Activated naive CD8-positive, alpha-beta T cell treated with anti-CD3 and anti-CD28 coated beads for 36 hours (primary cell): ENCODE measurements around the gene PROCR. TPM values are rescaled to one million over a fixed set of nuclear protein-coding genes. Genes with fewer than 3 reads are reported as not detected.
"Not testable (repeated sequence)": the region's sequence is repeated elsewhere in the genome, so short reads cannot be mapped to it uniquely, and the experiment has no call there.

Experiments
- DNase-seq: peaks from one replicate; pipeline ENCODE4 v3.0.0; 2021
- H3K27ac Mint-ChIP-seq: one replicate; pipeline ENCODE4 v1.8.0; 2022; ENCODE audit warnings: mild to moderate bottlenecking, moderate library complexity, mixed read lengths
- H3K27me3 Mint-ChIP-seq: one replicate; pipeline ENCODE4 v1.8.0; 2022; ENCODE audit warnings: mild to moderate bottlenecking, mixed read lengths
- H3K36me3 Mint-ChIP-seq: one replicate; pipeline ENCODE4 v1.8.0; 2021; ENCODE audit warnings: mild to moderate bottlenecking, mixed read lengths
- H3K4me1 Mint-ChIP-seq: one replicate; pipeline ENCODE4 v1.8.0; 2021; ENCODE audit warnings: mixed read lengths
- H3K4me3 Mint-ChIP-seq: one replicate; pipeline ENCODE4 v1.8.0; 2022; ENCODE audit warnings: mild to moderate bottlenecking, moderate library complexity, mixed read lengths
- H3K9me3 Mint-ChIP-seq: one replicate; pipeline ENCODE4 v1.8.0; 2022; ENCODE audit warnings: mixed read lengths
- total RNA-seq, 2 experiments: library from RNA; stranded (reverse); gene quantifications; one replicate each; pipeline ENCODE4 v1.2.3, GENCODE V29; 2021

Gene PROCR
- total RNA-seq, 2 experiments from 2014 or later, result 4.4 to 4.5 TPM

DNA sequence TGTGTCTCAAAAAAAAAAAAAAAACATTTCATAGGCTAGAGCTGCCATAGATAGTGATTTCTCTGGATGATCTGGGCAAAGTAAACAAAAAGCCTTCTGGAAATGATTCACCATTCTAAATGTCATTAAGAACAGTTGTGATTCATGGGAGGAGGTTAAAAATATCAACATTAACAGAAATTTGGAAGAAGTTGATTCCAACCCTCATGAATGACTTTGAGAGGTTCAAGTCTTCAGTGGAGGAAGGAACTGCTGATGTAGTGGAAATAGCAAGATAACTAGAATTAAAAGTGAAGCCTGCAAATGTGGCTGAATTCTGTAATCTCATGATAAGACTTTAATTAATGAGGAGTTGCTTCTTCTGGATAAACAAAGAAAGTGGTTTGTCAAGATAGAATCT lies 27.9 kb downstream of the PROCR start:
- no peak overlapping the region for H3K4me3 Mint-ChIP-seq
- no peak overlapping the region for H3K27ac Mint-ChIP-seq
- H3K36me3 Mint-ChIP-seq, result peaks cover 25% of the 10 kb centered on the region
- no peak for DNase-seq
- H3K4me1 Mint-ChIP-seq, result no peaks in the 10 kb centered on the region
- H3K27me3 Mint-ChIP-seq, result no peaks in the 10 kb centered on the region
- peaks cover 20% of the 10 kb centered on the region for H3K9me3 Mint-ChIP-seq

DNA sequence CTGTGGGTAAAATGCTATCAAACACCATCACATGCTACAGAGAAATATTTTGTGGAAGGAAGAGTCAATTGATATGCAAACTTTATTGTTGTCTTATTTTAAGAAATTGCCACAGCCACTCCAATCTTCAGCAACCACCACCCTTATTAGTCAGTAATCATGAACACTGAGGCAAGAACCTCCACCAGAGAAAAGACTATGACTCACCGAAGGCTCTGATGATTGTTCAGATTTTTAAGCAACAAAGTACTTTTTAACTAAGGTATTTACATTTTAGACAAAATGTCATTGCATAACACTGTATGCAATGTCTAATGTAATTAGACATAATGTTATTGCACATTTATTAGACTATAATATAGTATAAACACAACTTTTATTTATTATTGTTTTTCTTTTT lies 28.4 kb downstream of the PROCR start:
- H3K4me3 Mint-ChIP-seq, result no peak overlapping the region
- no peaks in the 10 kb centered on the region for H3K27me3 Mint-ChIP-seq
- peaks cover 18% of the 10 kb centered on the region for H3K9me3 Mint-ChIP-seq
- no peak for DNase-seq
- H3K4me1 Mint-ChIP-seq, result no peaks in the 10 kb centered on the region
- no peak overlapping the region for H3K27ac Mint-ChIP-seq
- H3K36me3 Mint-ChIP-seq, result peaks cover 22% of the 10 kb centered on the region

DNA sequence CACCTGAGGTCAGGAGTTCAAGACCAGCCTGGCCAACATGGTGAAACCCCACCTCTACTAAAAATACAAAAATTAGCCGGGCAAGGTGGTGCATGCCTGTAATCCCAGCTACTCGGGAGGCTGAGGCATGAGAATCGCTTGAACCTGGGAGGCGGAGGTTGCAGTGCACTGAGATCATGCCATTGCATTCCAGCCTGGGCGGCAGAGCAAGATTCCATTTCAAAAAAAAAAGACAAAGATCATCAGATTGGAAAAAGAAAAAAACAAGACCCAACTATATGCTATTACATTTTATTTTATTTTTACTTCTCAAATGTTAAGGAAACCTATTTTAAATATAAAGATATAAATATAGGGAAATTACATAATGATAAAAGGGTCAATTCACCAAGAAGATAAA lies 29.6 kb downstream of the PROCR start:
- DNase-seq, H3K27ac Mint-ChIP-seq, H3K27me3 Mint-ChIP-seq, H3K4me3 Mint-ChIP-seq, H3K4me1 Mint-ChIP-seq: not testable (repeated sequence)
- Mint-ChIP-seq H3K9me3 (peaks cover 16% of the 10 kb centered on the region), H3K36me3 (peaks cover 20% of the 10 kb centered on the region)

DNA sequence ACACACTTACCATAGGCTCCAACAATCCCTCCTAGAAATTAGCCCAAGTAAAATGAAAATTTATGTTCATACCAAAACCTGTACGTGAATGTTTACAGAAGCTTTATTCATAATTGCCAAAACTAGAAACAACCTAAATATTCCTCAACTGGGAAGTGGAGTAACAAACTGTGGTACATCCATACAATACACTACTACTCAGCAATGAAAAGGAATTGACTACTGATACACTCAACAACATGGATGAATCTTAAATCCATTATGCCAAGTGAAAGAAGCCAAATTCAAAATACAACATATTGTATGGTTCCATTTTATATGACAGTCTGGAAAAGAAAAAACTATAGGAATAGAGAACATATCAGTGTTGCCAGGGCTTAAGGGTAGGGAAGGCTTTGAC lies 34.9 kb downstream of the PROCR start:
- Mint-ChIP-seq H3K36me3 (no peaks in the 10 kb centered on the region), H3K4me3 (no peak overlapping the region), H3K4me1 (no peaks in the 10 kb centered on the region), H3K27me3 (no peaks in the 10 kb centered on the region), H3K9me3 (no peaks in the 10 kb centered on the region), H3K27ac (no peak overlapping the region)
- no peak for DNase-seq

DNA sequence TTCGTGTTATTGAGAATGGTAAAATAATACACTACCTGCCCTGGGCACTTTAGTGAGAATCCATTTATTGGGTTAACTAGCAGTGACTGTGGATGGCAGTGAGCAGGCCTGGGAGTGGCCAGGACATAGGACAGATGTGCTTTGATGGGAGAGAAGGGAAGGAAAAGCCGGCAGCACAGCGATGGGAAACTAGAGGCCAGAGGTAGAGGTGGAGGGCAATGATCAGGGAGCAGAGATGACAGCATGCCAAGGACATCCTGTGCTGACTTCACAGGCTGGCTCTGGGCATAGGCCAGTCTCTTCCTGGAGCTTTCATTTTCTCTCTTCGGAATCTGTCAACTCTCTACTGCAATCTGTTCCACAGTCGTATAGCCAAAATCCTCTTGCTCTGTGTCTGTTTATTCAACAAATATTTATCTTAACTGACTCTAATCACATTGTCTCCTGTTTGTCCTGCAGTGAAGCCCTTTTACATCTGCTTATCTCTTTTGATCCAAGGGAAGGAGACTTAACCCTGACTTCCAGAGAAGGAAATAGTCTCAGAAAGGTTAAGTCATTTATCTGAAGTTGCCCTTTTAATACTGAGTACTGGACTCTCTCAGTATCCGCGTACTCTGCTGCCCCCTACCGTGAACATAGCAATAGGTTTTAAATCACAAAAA lies 36.2 kb downstream of the PROCR start:
- no peak overlapping the region for H3K4me3 Mint-ChIP-seq

DNA sequence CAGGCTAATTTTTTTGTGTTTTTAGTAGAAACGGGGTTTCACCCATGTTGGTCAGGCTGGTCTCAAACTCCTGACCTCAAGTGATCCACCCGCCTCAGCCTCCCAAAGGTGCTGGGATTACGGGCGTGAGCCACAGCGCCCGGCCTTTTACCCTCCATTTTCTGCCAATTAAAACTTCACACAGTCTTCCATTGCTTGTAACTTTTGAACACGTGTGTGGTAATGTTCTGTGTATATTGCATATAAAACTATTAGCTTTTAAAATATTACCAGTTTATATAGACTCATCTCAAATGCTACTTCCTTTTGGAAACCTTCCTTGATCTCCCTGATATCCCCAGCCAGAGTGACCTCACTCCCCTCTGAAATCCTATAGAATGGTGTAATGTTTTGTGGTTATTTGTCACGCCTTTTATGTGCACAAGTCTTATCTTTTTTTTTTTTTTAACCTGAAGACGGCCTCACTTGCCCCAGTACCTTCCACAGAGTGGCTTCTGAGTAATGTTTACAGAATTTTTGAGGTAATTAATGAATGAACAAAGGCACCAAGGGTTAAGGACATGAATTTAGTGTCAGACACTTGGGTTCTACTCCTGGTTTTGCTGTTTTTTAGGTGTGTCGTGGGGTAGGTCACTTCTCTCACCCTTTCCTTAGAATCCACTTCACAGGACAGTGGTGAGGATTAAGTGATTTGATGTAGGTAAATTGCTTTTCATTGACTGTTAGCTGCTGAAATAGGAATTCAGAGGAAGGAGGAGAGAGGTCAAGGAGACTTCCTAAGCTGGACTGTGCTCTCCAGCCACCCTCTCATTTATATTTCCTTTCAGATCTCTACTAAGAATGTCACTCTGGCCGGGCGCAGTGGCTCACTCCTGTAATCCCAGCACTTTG lies 43.4 kb downstream of the PROCR start:
- Mint-ChIP-seq H3K36me3 (no peaks in the 10 kb centered on the region), H3K27ac (no peak overlapping the region), H3K27me3 (no peaks in the 10 kb centered on the region), H3K4me1 (no peaks in the 10 kb centered on the region), H3K4me3 (no peak overlapping the region), H3K9me3 (no peaks in the 10 kb centered on the region)
- DNase-seq, result no peak

More for the DNA sequence above, 36.2 kb downstream of the PROCR start:
- Mint-ChIP-seq H3K9me3 (no peaks in the 10 kb centered on the region), H3K27me3 (no peaks in the 10 kb centered on the region), H3K36me3 (no peaks in the 10 kb centered on the region), H3K27ac (no peak overlapping the region), H3K4me1 (no peaks in the 10 kb centered on the region)
- peak; percentile 73 for DNase-seq

DNA sequence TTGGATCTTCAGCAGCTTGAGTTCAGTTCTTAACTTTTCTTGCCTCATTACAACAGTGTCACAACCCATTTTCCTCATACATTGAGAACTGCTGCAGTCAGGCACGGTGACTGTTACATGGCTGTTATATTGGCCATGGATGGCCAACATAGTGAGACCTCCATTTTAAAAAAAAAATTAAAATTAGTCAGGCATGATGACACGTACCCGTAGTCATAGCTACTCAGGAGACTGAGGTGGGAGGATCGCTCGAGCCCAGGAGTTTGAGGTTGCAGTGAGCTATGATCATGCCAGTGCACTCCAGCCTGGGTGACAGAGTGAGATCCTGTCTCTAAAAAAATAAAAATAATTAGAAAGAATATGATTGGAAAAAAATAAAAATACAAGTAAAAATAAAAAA lies 44.7 kb downstream of the PROCR start:
- Mint-ChIP-seq H3K36me3 (no peaks in the 10 kb centered on the region), H3K27ac (no peak overlapping the region), H3K27me3 (no peaks in the 10 kb centered on the region), H3K4me3 (no peak overlapping the region), H3K9me3 (no peaks in the 10 kb centered on the region), H3K4me1 (no peaks in the 10 kb centered on the region)
- DNase-seq, result no peak

DNA sequence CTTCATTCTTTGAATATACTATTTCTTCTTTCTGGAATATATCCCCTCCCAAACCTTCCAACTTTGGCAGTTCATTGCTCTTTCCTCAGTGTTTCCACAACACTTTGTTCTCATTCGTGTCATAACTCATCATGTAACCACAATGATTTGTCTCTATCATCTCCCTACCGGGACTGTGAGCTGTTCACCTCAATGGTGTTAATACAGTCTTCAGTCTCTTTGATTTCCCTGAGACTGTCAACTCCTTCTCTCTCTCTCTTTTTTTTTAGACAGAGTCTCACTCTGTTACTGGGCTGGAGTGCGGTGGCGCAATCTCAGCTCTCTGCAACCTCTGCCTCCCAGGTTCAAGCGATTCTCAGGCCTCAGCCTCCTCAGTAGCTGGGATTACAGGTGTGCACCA lies 52.1 kb downstream of the PROCR start:
- H3K9me3 Mint-ChIP-seq, result no peaks in the 10 kb centered on the region
- peaks cover 5% of the 10 kb centered on the region for H3K36me3 Mint-ChIP-seq
- no peak overlapping the region for H3K27ac Mint-ChIP-seq
- DNase-seq, result no peak
- H3K27me3 Mint-ChIP-seq, result peaks cover 32% of the 10 kb centered on the region
- peaks cover 3% of the 10 kb centered on the region for H3K4me1 Mint-ChIP-seq
- no peak overlapping the region for H3K4me3 Mint-ChIP-seq

DNA sequence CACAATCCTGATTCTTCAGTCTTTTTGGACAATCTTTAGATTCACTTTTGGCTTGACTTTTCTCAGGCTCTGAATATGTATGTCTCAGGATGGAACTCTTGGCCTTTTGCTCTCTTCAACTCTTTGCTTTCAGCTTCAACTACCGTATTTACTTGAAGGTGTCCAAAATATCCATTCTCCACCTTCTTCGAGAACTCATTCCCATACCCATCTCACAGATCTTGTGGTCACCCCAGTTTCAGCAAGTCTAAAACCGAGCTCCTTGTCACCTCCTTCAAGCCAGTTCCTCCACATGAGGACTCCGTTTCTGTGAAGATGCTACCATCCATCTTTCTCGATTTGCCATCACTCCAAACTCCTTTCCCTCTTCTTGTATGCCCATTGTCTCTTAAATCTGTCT lies 52.7 kb downstream of the PROCR start:
- DNase-seq, result no peak
- Mint-ChIP-seq H3K27me3 (peaks cover 38% of the 10 kb centered on the region), H3K36me3 (peaks cover 5% of the 10 kb centered on the region), H3K9me3 (no peaks in the 10 kb centered on the region), H3K4me3 (no peak overlapping the region), H3K27ac (no peak overlapping the region), H3K4me1 (peaks cover 3% of the 10 kb centered on the region)

DNA sequence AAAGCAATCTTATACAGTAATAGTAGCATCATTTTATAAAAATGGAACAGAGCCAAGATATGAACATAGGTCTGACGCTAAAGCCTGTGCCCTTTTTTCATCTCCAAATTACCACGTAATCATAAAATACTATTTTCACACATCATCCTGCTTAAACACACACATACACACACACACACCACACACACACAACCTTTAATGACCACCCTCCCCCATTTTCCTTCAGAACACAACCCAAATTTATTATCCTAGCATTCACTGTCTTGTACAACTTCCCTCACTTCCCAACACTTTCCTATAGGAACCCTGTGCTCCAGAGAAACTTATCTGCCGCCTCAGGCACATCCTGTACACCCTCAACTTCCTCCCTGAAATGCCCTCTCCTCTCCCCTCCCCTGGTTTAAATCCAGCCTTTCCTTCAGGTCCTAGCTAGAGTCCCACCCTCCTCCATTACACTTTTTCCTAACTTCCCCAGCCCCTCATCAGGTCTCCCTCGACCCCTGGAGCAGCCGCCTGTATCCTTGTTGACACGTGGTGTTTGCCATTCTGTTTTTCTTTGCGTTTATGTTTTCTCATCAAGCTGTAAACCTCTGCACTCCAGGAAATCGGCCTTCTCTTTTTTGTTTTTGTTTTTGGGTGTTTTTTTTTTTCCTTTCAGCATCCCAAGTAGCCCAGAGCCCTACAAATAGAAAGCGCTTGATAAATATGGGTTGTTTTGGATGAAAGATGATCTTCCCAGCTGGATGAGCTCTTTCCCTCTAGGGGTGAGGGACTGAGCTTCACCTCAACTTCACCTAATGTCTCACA lies 53.6 kb downstream of the PROCR start:
- peaks cover 6% of the 10 kb centered on the region for H3K36me3 Mint-ChIP-seq
- DNase-seq, result no peak
- H3K27ac Mint-ChIP-seq, result no peak overlapping the region
- H3K4me3 Mint-ChIP-seq, result peak overlapping the region; percentile 62
- H3K27me3 Mint-ChIP-seq, result peaks cover 38% of the 10 kb centered on the region
- peaks cover 3% of the 10 kb centered on the region for H3K4me1 Mint-ChIP-seq
- no peaks in the 10 kb centered on the region for H3K9me3 Mint-ChIP-seq

DNA sequence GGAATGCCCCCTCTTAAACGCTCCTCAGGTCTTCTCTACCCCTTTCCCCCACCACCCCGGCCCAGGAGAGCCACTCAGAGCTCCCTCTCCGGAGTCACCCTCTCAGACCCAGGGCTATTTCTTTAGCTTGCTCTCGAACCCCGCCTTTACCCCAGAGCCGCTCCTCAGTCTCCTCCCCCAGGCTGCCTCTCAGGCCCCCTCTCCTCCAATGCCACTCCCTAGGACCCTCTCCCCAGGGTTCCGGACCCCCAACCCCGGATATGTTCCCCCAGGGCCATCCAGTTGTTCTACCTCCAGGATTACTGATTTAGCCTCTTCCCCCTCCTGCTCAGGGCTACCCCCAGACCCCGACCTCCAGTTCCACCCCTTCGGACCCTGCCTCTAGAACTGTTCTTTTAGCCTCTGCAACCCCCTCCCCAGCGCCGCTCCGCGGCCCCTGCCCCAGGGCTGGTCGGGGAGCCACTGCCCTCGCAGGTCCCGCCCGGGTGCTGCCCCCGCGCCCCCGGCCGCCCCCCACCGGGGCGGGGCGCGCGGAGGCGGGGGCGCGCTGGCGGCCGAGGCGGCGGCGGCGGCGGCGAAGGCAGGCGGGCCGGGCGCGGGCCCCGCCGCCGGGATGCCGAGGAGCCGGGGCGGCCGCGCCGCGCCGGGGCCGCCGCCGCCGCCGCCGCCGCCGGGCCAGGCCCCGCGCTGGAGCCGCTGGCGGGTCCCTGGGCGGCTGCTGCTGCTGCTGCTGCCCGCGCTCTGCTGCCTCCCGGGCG lies 54.4 kb downstream of the PROCR start, which contains the start of gene MMP24:
TSS of gene MMP24 (plus strand) at position 565 of the 758 bp plus-strand sequence. CDS start at position 614, 49 bp downstream.
- Mint-ChIP-seq H3K27me3 (peaks cover 38% of the 10 kb centered on the region), H3K9me3 (no peaks in the 10 kb centered on the region), H3K36me3 (peaks cover 12% of the 10 kb centered on the region), H3K27ac (no peak within 1 kb of the TSS), H3K4me3 (peak within 1 kb of the TSS; percentile 62), H3K4me1 (peaks cover 3% of the 10 kb centered on the region)
- DNase-seq, result no peak

Other genes starting within 250 kb of the PROCR start
- 10 to 100 TPM; 48.0 to 50.3 TPM for gene GSS, start 216.3 kb upstream of the PROCR start, total RNA-seq
- under 1 TPM; 0.30 to 0.33 TPM for gene MYH7B, start 216.2 kb upstream of the PROCR start, total RNA-seq
- 10 to 100 TPM; 39.6 to 43.1 TPM for gene TRPC4AP, start 79.3 kb upstream of the PROCR start, total RNA-seq
- gene EDEM2, start 24.7 kb upstream of the PROCR start, total RNA-seq, result 10 to 100 TPM; 15.3 to 15.9 TPM
- not detected for gene MMP24, start 54.6 kb downstream of the PROCR start, total RNA-seq
- gene MMP24OS, start 106.0 kb downstream of the PROCR start, total RNA-seq, result 10 to 100 TPM; 27.2 to 27.4 TPM
- gene EIF6, start 112.7 kb downstream of the PROCR start, total RNA-seq, result 100 to 1,000 TPM; 172 to 179 TPM
- not detected for gene FAM83C, start 120.4 kb downstream of the PROCR start, total RNA-seq
- 10 to 100 TPM; 60.3 to 62.8 TPM for gene UQCC1, start 239.9 kb downstream of the PROCR start, total RNA-seq